RWPE2 (cell line): ENCODE data around the gene PITPNC1.
"Not testable (repeated sequence)": the region's sequence is repeated elsewhere in the genome, so short reads cannot be mapped to it uniquely, and the experiment has no call there.

ENCODE experiments used
- ATAC-seq: fragments of 200-7000 bp; cut with Tn5 transposase; 3 replicates; pipeline ENCODE4 v1.9.1; 2021; ENCODE audit warnings: low read depth
- DNase-seq: peaks from one replicate; pipeline ENCODE4 v3.0.0-alpha.2; 2020; ENCODE audit warnings: low spot score
- H3K27ac ChIP-seq: fragments of 450-650 bp; 2 replicates; pipeline ENCODE4 v1.5.1; 2017; ENCODE audit warnings: mild to moderate bottlenecking; ENCODE audit not compliant: poor library complexity, severe bottlenecking
- H3K27me3 ChIP-seq: fragments of 250-450 bp; sonication (Bioruptor Pico); 2 replicates; pipeline ENCODE4 v1.5.1; 2021; ENCODE audit warnings: mild to moderate bottlenecking, moderate library complexity; ENCODE audit not compliant: insufficient read depth, poor library complexity, severe bottlenecking
- H3K36me3 ChIP-seq: fragments of 250-450 bp; sonication (Bioruptor Pico); 2 replicates; pipeline ENCODE4 v1.5.1; 2020; ENCODE audit warnings: low read depth, mild to moderate bottlenecking, moderate library complexity
- H3K4me1 ChIP-seq: fragments of 250-450 bp; sonication (Bioruptor Pico); 2 replicates; pipeline ENCODE4 v1.5.1; 2021; ENCODE audit warnings: mild to moderate bottlenecking, moderate library complexity; ENCODE audit not compliant: insufficient read depth, poor library complexity, severe bottlenecking
- H3K4me3 ChIP-seq: fragments of 250-450 bp; sonication (Bioruptor Pico); 2 replicates; pipeline ENCODE4 v1.5.1; 2021; ENCODE audit warnings: mild to moderate bottlenecking, moderate library complexity; ENCODE audit not compliant: severe bottlenecking
- H3K9me3 ChIP-seq: fragments of 250-450 bp; sonication (Bioruptor Pico); 2 replicates; pipeline ENCODE4 v1.5.1; 2021; ENCODE audit warnings: mild to moderate bottlenecking, moderate library complexity; ENCODE audit not compliant: severe bottlenecking
- TF ChIP-seq, protein P1 (sequence below): fragments of 450-650 bp; IDR thresholded peaks from one replicate; pipeline ENCODE4 v1.5.1; 2017; ENCODE audit warnings: mild to moderate bottlenecking, moderate library complexity; ENCODE audit not compliant: poor library complexity, severe bottlenecking

The PITPNC1 gene

GRCh38 chr17:67492824-67493517, 115.9 kb downstream of the PITPNC1 start:
- DNase-seq (no peak), ATAC-seq (no peak)
- no peak overlapping the region for H3K27ac ChIP-seq
- H3K9me3 ChIP-seq = no peaks in the 10 kb centered on the region
- H3K27me3 ChIP-seq = no peaks in the 10 kb centered on the region
- H3K36me3 ChIP-seq = peaks cover 8% of the 10 kb centered on the region; the same call in 1 of the 2 replicates
- TF ChIP-seq, protein P1, sequence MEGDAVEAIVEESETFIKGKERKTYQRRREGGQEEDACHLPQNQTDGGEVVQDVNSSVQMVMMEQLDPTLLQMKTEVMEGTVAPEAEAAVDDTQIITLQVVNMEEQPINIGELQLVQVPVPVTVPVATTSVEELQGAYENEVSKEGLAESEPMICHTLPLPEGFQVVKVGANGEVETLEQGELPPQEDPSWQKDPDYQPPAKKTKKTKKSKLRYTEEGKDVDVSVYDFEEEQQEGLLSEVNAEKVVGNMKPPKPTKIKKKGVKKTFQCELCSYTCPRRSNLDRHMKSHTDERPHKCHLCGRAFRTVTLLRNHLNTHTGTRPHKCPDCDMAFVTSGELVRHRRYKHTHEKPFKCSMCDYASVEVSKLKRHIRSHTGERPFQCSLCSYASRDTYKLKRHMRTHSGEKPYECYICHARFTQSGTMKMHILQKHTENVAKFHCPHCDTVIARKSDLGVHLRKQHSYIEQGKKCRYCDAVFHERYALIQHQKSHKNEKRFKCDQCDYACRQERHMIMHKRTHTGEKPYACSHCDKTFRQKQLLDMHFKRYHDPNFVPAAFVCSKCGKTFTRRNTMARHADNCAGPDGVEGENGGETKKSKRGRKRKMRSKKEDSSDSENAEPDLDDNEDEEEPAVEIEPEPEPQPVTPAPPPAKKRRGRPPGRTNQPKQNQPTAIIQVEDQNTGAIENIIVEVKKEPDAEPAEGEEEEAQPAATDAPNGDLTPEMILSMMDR = no peak
- H3K4me3 ChIP-seq = no peak overlapping the region
- peaks cover 5% of the 10 kb centered on the region for H3K4me1 ChIP-seq

GRCh38 chr17:67493812-67494211, 116.7 kb downstream of the PITPNC1 start:
- DNase-seq (no peak), ATAC-seq (no peak)
- Histone ChIP-seq H3K27me3 (no peaks in the 10 kb centered on the region), H3K36me3 (peaks cover 8% of the 10 kb centered on the region; the same call in 1 of the 2 replicates), H3K9me3 (no peaks in the 10 kb centered on the region), H3K4me1 (peaks cover 5% of the 10 kb centered on the region), H3K27ac (no peak overlapping the region), H3K4me3 (no peak overlapping the region)
- TF ChIP-seq, protein P1 = no peak

- H3K27ac ChIP-seq, H3K27me3 ChIP-seq, H3K36me3 ChIP-seq, H3K9me3 ChIP-seq, H3K4me3 ChIP-seq, DNase-seq, ATAC-seq: not testable (repeated sequence)
- H3K4me1 ChIP-seq = peaks cover 12% of the 10 kb centered on the region
Observed at GRCh38 chr17:67495534-67495933, 118.5 kb downstream of the PITPNC1 start.

- 0 out of 2 replicates have a peak, but pooled peaks cover 3% of the 10 kb centered on the region for H3K36me3 ChIP-seq
- no peaks in the 10 kb centered on the region for H3K9me3 ChIP-seq
- H3K4me1 ChIP-seq = peaks cover 9% of the 10 kb centered on the region
- H3K27me3 ChIP-seq = no peaks in the 10 kb centered on the region
- TF ChIP-seq, protein P1 = no peak
- no peak for ATAC-seq
- H3K4me3 ChIP-seq = no peak overlapping the region
- DNase-seq = no peak
- H3K27ac ChIP-seq = no peak overlapping the region
Observed at GRCh38 chr17:67496286-67496685, 119.2 kb downstream of the PITPNC1 start.

DNA sequence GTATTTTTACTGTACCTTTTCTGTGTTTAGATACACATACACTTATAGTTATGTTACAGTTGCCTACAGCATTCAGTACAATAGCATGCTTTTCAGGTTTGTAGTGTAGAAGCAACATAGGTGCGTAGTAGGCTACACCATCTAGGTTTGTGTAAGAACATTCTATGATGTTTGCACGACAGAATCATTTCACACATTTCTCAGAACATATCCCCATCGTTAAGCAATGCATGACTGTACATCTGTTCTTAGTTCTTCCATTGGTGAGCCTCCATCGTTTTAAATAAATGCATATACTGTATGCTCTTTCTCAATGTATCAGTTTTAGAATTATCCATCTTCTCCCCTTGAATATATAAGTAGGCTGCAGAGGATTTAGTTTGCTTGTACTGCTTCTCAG, 122.6 kb downstream of the PITPNC1 start:
- H3K9me3 ChIP-seq = no peaks in the 10 kb centered on the region
- no peak overlapping the region for H3K4me3 ChIP-seq
- no peaks in the 10 kb centered on the region for H3K36me3 ChIP-seq
- TF ChIP-seq, protein P1 = no peak
- ATAC-seq (no peak), DNase-seq (no peak)
- peaks cover 15% of the 10 kb centered on the region for H3K4me1 ChIP-seq
- H3K27ac ChIP-seq = peak overlapping the region; percentile 10
- H3K27me3 ChIP-seq = no peaks in the 10 kb centered on the region
